Endothelial cell of umbilical vein (primary cell): ENCODE data around the gene PGBD5. TPM values are rescaled to one million over a fixed set of nuclear protein-coding genes. Genes with fewer than 3 reads are reported as not detected.

ENCODE experiments used
- BruUV-seq: library from RNA; stranded (reverse); fragments of 400-500 nt; replicated peaks from 2 replicates; lab custom pipeline; 2021; lab: Mats Ljungman, UMichigan
- CTCF ChIA-PET: fragments of 300-600, 350-600 bp; sonication (Branson Sonifier 250); formaldehyde crosslinking; loops from one replicate; lab custom pipeline; 2021; ENCODE audit warnings: antibody characterized with exemption, inconsistent platforms; lab: Charles Lee
- POLR2A ChIA-PET: fragments of 300-600, 350-600 bp; sonication (Branson Sonifier 250); formaldehyde crosslinking; loops from one replicate; lab custom pipeline; 2021; ENCODE audit warnings: antibody characterized with exemption, inconsistent platforms; lab: Charles Lee
- DNase-seq: peaks from one replicate; pipeline ENCODE4 v3.0.0-alpha.2; 2011; ENCODE audit warnings: low read depth, low spot score
- FAIRE-seq: peaks from 2 replicates; lab custom pipeline; 2011; peaks lifted over from hg19 to GRCh38; lab: Jason Lieb, UNC
- H2AFZ ChIP-seq: 2 replicates; pipeline ENCODE4 v1.6.0; 2012; ENCODE audit warnings: low read depth, low read length, control low read depth, inconsistent platforms
- H3K27ac ChIP-seq: 2 replicates; pipeline ENCODE4 v1.5.1; 2011; ENCODE audit warnings: low read depth, mild to moderate bottlenecking, control low read depth, low read length, moderate library complexity; ENCODE audit not compliant: insufficient read depth
- H3K27me3 ChIP-seq, 2 experiments: 2 replicates each; pipeline versions ENCODE4 v1.6.0 to v1.6.1; 2011; ENCODE audit warnings: low read length in 2 of 2, mixed read lengths in 1 of 2; ENCODE audit not compliant: control insufficient read depth in 2 of 2, insufficient read depth in 2 of 2
- H3K36me3 ChIP-seq, 2 experiments: 2 replicates in 1 of 2; 3 replicates in 1 of 2; pipeline ENCODE4 v1.5.1; 2011; ENCODE audit warnings: low read length in 2 of 2, mild to moderate bottlenecking in 1 of 2, moderate library complexity in 1 of 2; ENCODE audit not compliant: control insufficient read depth in 2 of 2, insufficient read depth in 2 of 2; ENCODE audit errors: extremely low read depth in 1 of 2
- H3K4me1 ChIP-seq: 3 replicates; pipeline ENCODE4 v1.5.1; 2011; ENCODE audit warnings: mild to moderate bottlenecking, low read length; ENCODE audit not compliant: control insufficient read depth, insufficient read depth; ENCODE audit errors: extremely low read depth
- H3K4me2 ChIP-seq: 2 replicates; pipeline ENCODE4 v1.6.1; 2011; ENCODE audit warnings: low read length, control low read depth, mixed read lengths; ENCODE audit not compliant: insufficient read depth
- H3K4me3 ChIP-seq, 3 experiments: fragments of 200-600 bp in 1 of 3; sonication (generic), shearing (Covaris generic) in 1 of 3; replicated peaks in 1 of 3; 2 replicates each; pipeline ENCODE4 v1.5.1; 2011 to 2016; ENCODE audit warnings: control low read depth in 3 of 3, low read length in 3 of 3, mild to moderate bottlenecking in 2 of 3, inconsistent platforms in 1 of 3, low read depth in 1 of 3, moderate library complexity in 1 of 3; ENCODE audit not compliant: insufficient read depth in 1 of 3
- H3K79me2 ChIP-seq: 2 replicates; pipeline ENCODE4 v1.6.0; 2012; ENCODE audit warnings: low read length, inconsistent platforms; ENCODE audit not compliant: control insufficient read depth, insufficient read depth
- H3K9ac ChIP-seq: replicated peaks from 2 replicates; pipeline ENCODE3; 2011; ENCODE audit warnings: low read length, control low read depth; ENCODE audit not compliant: insufficient read depth; ENCODE audit errors: extremely low read depth
- H3K9me1 ChIP-seq: replicated peaks from 3 replicates; pipeline ENCODE4 v1.6.0; 2011; ENCODE audit warnings: mild to moderate bottlenecking, low read length; ENCODE audit not compliant: control insufficient read depth, insufficient read depth; ENCODE audit errors: extremely low read depth
- H3K9me3 ChIP-seq: replicated peaks from 2 replicates; pipeline ENCODE4 v1.5.1; 2012; ENCODE audit warnings: low read length, inconsistent platforms; ENCODE audit not compliant: control insufficient read depth, insufficient read depth
- H4K20me1 ChIP-seq: replicated peaks from 2 replicates; pipeline ENCODE3; 2011; ENCODE audit warnings: mild to moderate bottlenecking, low read length; ENCODE audit not compliant: control insufficient read depth, insufficient read depth; ENCODE audit errors: extremely low read depth
- EZH2 ChIP-seq: IDR thresholded peaks from 2 replicates; pipeline ENCODE4 v1.6.1; 2012; ENCODE audit warnings: borderline replicate concordance, low read depth, mild to moderate bottlenecking, moderate library complexity, low read length, inconsistent platforms; ENCODE audit not compliant: severe bottlenecking
- FOS ChIP-seq: IDR thresholded peaks from 2 replicates; pipeline ENCODE4 v1.6.1; 2011; ENCODE audit warnings: mild to moderate bottlenecking, low read length, moderate library complexity, borderline replicate concordance; ENCODE audit not compliant: insufficient read depth
- GATA2 ChIP-seq: IDR thresholded peaks from 2 replicates; pipeline ENCODE4 v1.7.0; 2011; ENCODE audit warnings: low read depth, mild to moderate bottlenecking, moderate library complexity, mixed read lengths, low read length; ENCODE audit not compliant: insufficient read length, insufficient read depth
- JUN ChIP-seq: IDR thresholded peaks from 2 replicates; pipeline ENCODE4 v1.6.1; 2011; ENCODE audit warnings: borderline replicate concordance, low read depth; ENCODE audit not compliant: insufficient read length, insufficient read depth
- MYC ChIP-seq: IDR thresholded peaks from one replicate; pipeline ENCODE4 v1.6.1; 2011; ENCODE audit warnings: mild to moderate bottlenecking, low read depth, low read length
- POLR2A ChIP-seq: IDR thresholded peaks from 2 replicates; pipeline ENCODE4 v1.6.1; 2012; ENCODE audit warnings: low read depth, mild to moderate bottlenecking, control low read depth, low read length
- POLR2AphosphoS5 ChIP-seq: IDR thresholded peaks from 2 replicates; pipeline ENCODE4 v1.6.1; 2012; ENCODE audit warnings: low read depth, mild to moderate bottlenecking, control low read depth, low read length, moderate library complexity; ENCODE audit not compliant: insufficient read depth
- dilution Hi-C: fragments of 300-500 bp; cut with MboI; formaldehyde crosslinking; loops from one replicate; pipeline ENCODE4 v1.15.0; 2019; ENCODE audit warnings: low sequenced_read_pairs; ENCODE audit not compliant: extremely low pct_ligation_motif_present
- intact Hi-C: fragments of 100-400 bp; cut with micrococcal nuclease; formaldehyde crosslinking; loops from one replicate; pipeline ENCODE4 v1.10.0; 2022
- polyA plus RNA-seq, 4 experiments: library from polyadenylated mRNA; depleted of rRNA in 3 of 4; stranded (reverse) in 3 of 4; unstranded in 1 of 4; fragments of >200 nt; gene quantifications; 2 replicates each; pipeline versions ENCODE4 v1.2.1 to v1.2.3, GENCODE V29; 2011 to 2012; ENCODE audit warnings: missing spikeins in 1 of 4
- total RNA-seq: library from RNA; stranded (reverse); gene quantifications from 2 replicates; pipeline ENCODE4 v1.2.3, GENCODE V29; 2021
- TF ChIP-seq, protein P1 (sequence below), 2 donors: IDR thresholded peaks; 1 replicate in 1 of 2; 2 replicates in 1 of 2; pipeline ENCODE4 v1.5.1; 2011; ENCODE audit warnings: low read length in 2 of 2, mild to moderate bottlenecking in 2 of 2, moderate library complexity in 2 of 2, control low read depth in 1 of 2, inconsistent platforms in 1 of 2, low read depth in 1 of 2; ENCODE audit not compliant: insufficient read depth in 1 of 2; ENCODE audit errors: extremely low read depth in 1 of 2
- TF ChIP-seq, protein P2 (sequence below): IDR thresholded peaks from 2 replicates; pipeline ENCODE4 v1.6.1; 2011; ENCODE audit not compliant: insufficient read depth, insufficient read length

PGBD5 gene
- total and polyA plus RNA-seq, 2 donors (not counting 3 experiments of a cell fraction or from before 2014, with no cell fraction given) = 0.03 TPM; not detected in 1

DNA sequence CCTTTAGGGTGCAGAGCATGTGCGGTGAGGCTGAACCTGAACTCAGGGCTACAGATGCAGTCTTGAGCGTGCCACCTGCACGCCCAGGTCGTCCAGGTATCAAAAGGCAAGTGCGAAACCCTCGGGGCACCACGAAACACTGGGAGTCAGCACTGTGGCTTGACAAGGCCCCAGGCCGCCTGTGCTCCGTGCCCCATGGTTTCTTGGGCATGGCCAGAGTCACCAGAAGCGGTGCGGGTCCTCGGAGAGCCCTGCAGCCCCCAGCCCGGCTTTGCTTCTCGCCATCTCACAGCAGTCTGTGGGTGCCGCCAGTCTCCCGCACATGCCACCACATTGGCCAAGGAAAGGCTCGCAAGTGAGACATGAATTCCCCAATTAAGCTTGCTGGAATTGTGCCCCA lies 117.3 kb downstream of the PGBD5 start:
- no peaks in the 10 kb centered on the region for H3K9me1 ChIP-seq
- dilution Hi-C loops (no loop called here), intact Hi-C loops (loop anchor here (1.0 kb wide), 1 partner anchor 38 kb away; no protein-coding TSS in a partner anchor)
- TF ChIP-seq POLR2AphosphoS5 = no peak
- no peak for TF ChIP-seq EZH2
- TF ChIP-seq JUN = no peak
- TF ChIP-seq POLR2A = no peak
- TF ChIP-seq, protein P1, sequence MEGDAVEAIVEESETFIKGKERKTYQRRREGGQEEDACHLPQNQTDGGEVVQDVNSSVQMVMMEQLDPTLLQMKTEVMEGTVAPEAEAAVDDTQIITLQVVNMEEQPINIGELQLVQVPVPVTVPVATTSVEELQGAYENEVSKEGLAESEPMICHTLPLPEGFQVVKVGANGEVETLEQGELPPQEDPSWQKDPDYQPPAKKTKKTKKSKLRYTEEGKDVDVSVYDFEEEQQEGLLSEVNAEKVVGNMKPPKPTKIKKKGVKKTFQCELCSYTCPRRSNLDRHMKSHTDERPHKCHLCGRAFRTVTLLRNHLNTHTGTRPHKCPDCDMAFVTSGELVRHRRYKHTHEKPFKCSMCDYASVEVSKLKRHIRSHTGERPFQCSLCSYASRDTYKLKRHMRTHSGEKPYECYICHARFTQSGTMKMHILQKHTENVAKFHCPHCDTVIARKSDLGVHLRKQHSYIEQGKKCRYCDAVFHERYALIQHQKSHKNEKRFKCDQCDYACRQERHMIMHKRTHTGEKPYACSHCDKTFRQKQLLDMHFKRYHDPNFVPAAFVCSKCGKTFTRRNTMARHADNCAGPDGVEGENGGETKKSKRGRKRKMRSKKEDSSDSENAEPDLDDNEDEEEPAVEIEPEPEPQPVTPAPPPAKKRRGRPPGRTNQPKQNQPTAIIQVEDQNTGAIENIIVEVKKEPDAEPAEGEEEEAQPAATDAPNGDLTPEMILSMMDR (IDR thresholded peaks at IDR 0.05; ENCODE audit: extremely low read depth in 1 of 2, insufficient read depth in 1 of 2, low read depth in 1 of 2, low read length in 2 of 2) = no peak
- TF ChIP-seq, protein P2, sequence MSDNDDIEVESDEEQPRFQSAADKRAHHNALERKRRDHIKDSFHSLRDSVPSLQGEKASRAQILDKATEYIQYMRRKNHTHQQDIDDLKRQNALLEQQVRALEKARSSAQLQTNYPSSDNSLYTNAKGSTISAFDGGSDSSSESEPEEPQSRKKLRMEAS = no peak
- TF ChIP-seq FOS = no peak
- no peak for TF ChIP-seq MYC
- TF ChIP-seq GATA2 = no peak
- no peaks in the 10 kb centered on the region for H3K79me2 ChIP-seq
- H3K4me2 ChIP-seq = no peak overlapping the region
- FAIRE-seq = no peak
- no peaks in the 10 kb centered on the region for H3K9me3 ChIP-seq
- no peak overlapping the region for H2AFZ ChIP-seq
- no peak overlapping the region for H3K27ac ChIP-seq
- DNase-seq = no peak
- H3K4me3 ChIP-seq = no peak overlapping the region
- POLR2A ChIA-PET = no interaction called here
- no peaks in the 10 kb centered on the region for H4K20me1 ChIP-seq
- CTCF ChIA-PET = interaction anchor here (2.7 to 5.2 kb wide), 2 partner anchors 593 to 648 kb away, joined by 9 to 51 read pairs; no protein-coding TSS in a partner anchor
- no peaks in the 10 kb centered on the region for H3K27me3 ChIP-seq
- peaks cover 8% of the 10 kb centered on the region for H3K4me1 ChIP-seq
- H3K9ac ChIP-seq = no peak overlapping the region
- BruUV-seq = no TSS peak
- H3K36me3 ChIP-seq = no peaks in the 10 kb centered on the region
